DOHH2 (cell line): ENCODE measurements around the gene LRRC1.

Experiments
- EZH2phosphoT487 ChIP-seq: fragments of 200-600 bp; sonication (generic); IDR thresholded peaks from 2 replicates; pipeline ENCODE4 v1.6.1; 2017; ENCODE audit warnings: borderline replicate concordance, mild to moderate bottlenecking, antibody characterized with exemption, low read length, moderate library complexity, mixed read lengths
- TF ChIP-seq, protein P1 (sequence below): fragments of 200-600 bp; sonication (generic); IDR thresholded peaks from one replicate; pipeline ENCODE4 v1.5.1; 2014; ENCODE audit warnings: antibody characterized with exemption, mild to moderate bottlenecking, low read depth, low read length; ENCODE audit not compliant: poor library complexity, severe bottlenecking

DNA sequence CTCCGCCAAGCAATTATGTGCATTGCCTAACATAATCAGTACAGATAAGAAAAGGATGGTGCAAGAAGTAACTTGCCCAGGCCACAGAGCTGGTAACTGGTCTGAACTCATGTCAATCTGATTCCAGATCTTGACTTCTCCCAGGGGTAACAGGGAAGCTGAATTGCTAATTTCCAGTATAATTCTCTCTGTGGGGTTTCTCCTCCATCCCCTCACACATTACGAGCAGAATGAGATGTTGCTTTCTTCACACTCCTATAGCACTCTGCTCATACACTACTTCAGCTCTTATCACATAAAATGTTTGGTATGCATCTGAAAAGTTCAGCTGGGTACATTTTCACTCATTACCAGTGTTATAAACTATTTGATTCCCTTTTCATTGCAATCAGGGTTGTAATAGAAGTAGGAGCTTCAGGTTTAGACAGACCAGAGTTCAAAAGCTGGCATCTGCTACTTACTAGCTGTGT, 24.0 kb upstream of the LRRC1 start:
- TF ChIP-seq, protein P1, sequence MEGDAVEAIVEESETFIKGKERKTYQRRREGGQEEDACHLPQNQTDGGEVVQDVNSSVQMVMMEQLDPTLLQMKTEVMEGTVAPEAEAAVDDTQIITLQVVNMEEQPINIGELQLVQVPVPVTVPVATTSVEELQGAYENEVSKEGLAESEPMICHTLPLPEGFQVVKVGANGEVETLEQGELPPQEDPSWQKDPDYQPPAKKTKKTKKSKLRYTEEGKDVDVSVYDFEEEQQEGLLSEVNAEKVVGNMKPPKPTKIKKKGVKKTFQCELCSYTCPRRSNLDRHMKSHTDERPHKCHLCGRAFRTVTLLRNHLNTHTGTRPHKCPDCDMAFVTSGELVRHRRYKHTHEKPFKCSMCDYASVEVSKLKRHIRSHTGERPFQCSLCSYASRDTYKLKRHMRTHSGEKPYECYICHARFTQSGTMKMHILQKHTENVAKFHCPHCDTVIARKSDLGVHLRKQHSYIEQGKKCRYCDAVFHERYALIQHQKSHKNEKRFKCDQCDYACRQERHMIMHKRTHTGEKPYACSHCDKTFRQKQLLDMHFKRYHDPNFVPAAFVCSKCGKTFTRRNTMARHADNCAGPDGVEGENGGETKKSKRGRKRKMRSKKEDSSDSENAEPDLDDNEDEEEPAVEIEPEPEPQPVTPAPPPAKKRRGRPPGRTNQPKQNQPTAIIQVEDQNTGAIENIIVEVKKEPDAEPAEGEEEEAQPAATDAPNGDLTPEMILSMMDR = no peak
- TF ChIP-seq EZH2phosphoT487 = no peak
